OCI-LY3 (cell line): ENCODE data around the gene ERBIN.

Source experiments
- H2AFZ ChIP-seq: fragments of 200-600, 300-600 bp; shearing (Covaris generic); 2 replicates; pipeline ENCODE4 v1.6.0; 2014; ENCODE audit warnings: antibody characterized with exemption, low read depth, low read length
- H3K27ac ChIP-seq: fragments of 200-600, 300-600 bp; sonication (generic); 2 replicates; pipeline ENCODE4 v1.5.1; 2014; ENCODE audit warnings: mild to moderate bottlenecking, low read length, moderate library complexity, mixed read lengths
- H3K27me3 ChIP-seq: fragments of 200-600, 300-600 bp; sonication (generic); 2 replicates; pipeline ENCODE4 v1.6.1; 2014; ENCODE audit warnings: low read depth, low read length, mixed read lengths
- H3K36me3 ChIP-seq: fragments of 200-600, 300-600 bp; sonication (generic); replicated peaks from 2 replicates; pipeline ENCODE3; 2014; ENCODE audit warnings: low read depth, low read length, mixed read lengths
- H3K4me1 ChIP-seq: fragments of 300-600, 200-600 bp; sonication (generic); 2 replicates; pipeline ENCODE4 v1.6.1; 2014; ENCODE audit warnings: low read length, mixed read lengths
- H3K4me2 ChIP-seq: fragments of 200-600, 300-600 bp; sonication (generic); 2 replicates; pipeline ENCODE4 v1.6.1; 2014; ENCODE audit warnings: low read length, mixed read lengths
- H3K4me3 ChIP-seq: fragments of 300-600, 200-600 bp; sonication (generic); 2 replicates; pipeline ENCODE4 v1.5.1; 2014; ENCODE audit warnings: antibody characterized with exemption, mild to moderate bottlenecking, low read length, moderate library complexity
- H3K79me2 ChIP-seq: fragments of 300-600, 200-600 bp; shearing (Covaris generic); 2 replicates; pipeline ENCODE4 v1.6.1; 2014; ENCODE audit warnings: mild to moderate bottlenecking, low read length, mixed read lengths
- H3K9ac ChIP-seq: fragments of 300-600, 200-600 bp; shearing (Covaris generic); 2 replicates; pipeline ENCODE4 v1.6.0; 2014; ENCODE audit warnings: mild to moderate bottlenecking, low read length, moderate library complexity
- H3K9me3 ChIP-seq: fragments of 200-600, 300-600 bp; shearing (Covaris generic); 2 replicates; pipeline ENCODE4 v1.6.1; 2014; ENCODE audit warnings: low read length, mixed read lengths; ENCODE audit not compliant: insufficient read depth
- H4K20me1 ChIP-seq: fragments of 200-600, 300-600 bp; sonication (generic); 2 replicates; pipeline ENCODE4 v1.6.1; 2016; ENCODE audit warnings: low read length, mixed read lengths; ENCODE audit not compliant: insufficient read depth
- CTCF ChIP-seq: fragments of 200-600, 300-600 bp; sonication (generic); IDR thresholded peaks from 2 replicates; pipeline ENCODE4 v1.5.1; 2014; ENCODE audit warnings: antibody characterized with exemption, low read length, low read depth
- EZH2phosphoT487 ChIP-seq: fragments of 200-600 bp; shearing (Covaris generic); IDR thresholded peaks from 2 replicates; pipeline ENCODE4 v1.6.1; 2018; ENCODE audit warnings: antibody characterized with exemption, mixed run types, low read depth

Gene ERBIN

GRCh38 chr5:66129144-66129543 lies 202.8 kb downstream of the ERBIN start:
- Histone ChIP-seq H3K9ac (no peak overlapping the region), H3K9me3 (no peaks in the 10 kb centered on the region), H2AFZ (no peak overlapping the region), H3K4me3 (no peak overlapping the region), H4K20me1 (no peaks in the 10 kb centered on the region), H3K79me2 (no peaks in the 10 kb centered on the region), H3K36me3 (no peaks in the 10 kb centered on the region), H3K27me3 (no peaks in the 10 kb centered on the region), H3K27ac (no peak overlapping the region), H3K4me1 (no peaks in the 10 kb centered on the region), H3K4me2 (no peak overlapping the region)
- no peak for TF ChIP-seq EZH2phosphoT487
- no peak for TF ChIP-seq CTCF

GRCh38 chr5:66130493-66130892 lies 204.1 kb downstream of the ERBIN start:
- Histone ChIP-seq H3K9me3 (no peaks in the 10 kb centered on the region), H3K27me3 (no peaks in the 10 kb centered on the region), H3K79me2 (no peaks in the 10 kb centered on the region), H3K4me1 (no peaks in the 10 kb centered on the region), H3K36me3 (no peaks in the 10 kb centered on the region), H3K9ac (no peak overlapping the region), H2AFZ (no peak overlapping the region), H4K20me1 (no peaks in the 10 kb centered on the region), H3K4me3 (no peak overlapping the region), H3K4me2 (no peak overlapping the region), H3K27ac (no peak overlapping the region)
- TF ChIP-seq CTCF (no peak), EZH2phosphoT487 (no peak)
